Mesodermal cell (in vitro differentiated cells): Measurements from ENCODE around the gene ADCY6.

Source experiments
- H3K27ac ChIP-seq: 2 replicates; pipeline ENCODE4 v1.7.0; 2013; ENCODE audit warnings: mild to moderate bottlenecking, low read depth, low read length, moderate library complexity; ENCODE audit not compliant: severe bottlenecking
- H3K36me3 ChIP-seq: 2 replicates; pipeline ENCODE4 v1.7.1; 2013; ENCODE audit warnings: mild to moderate bottlenecking, low read length, moderate library complexity; ENCODE audit not compliant: control insufficient read depth, insufficient read depth
- H3K4me1 ChIP-seq: one replicate; pipeline ENCODE4 v1.7.1; 2013; ENCODE audit warnings: mild to moderate bottlenecking, low read length; ENCODE audit not compliant: insufficient read depth, control insufficient read depth, poor library complexity, severe bottlenecking
- H3K4me3 ChIP-seq: 2 replicates; pipeline ENCODE4 v1.7.0; 2013; ENCODE audit warnings: low read length, control low read depth, mild to moderate bottlenecking; ENCODE audit not compliant: insufficient read depth, poor library complexity, severe bottlenecking; ENCODE audit errors: extremely low read depth
- H3K9me3 ChIP-seq: 2 replicates; pipeline ENCODE4 v1.7.1; 2013; ENCODE audit warnings: mild to moderate bottlenecking, low read length, moderate library complexity; ENCODE audit not compliant: control insufficient read depth
- WGBS, 2 experiments: methylation state at CpG; one replicate each; pipeline ENCODE4 v1.1.5; 2013; ENCODE audit warnings: missing lambda C conversion rate in 2 of 2; ENCODE audit not compliant: insufficient coverage in 2 of 2; 5-methylcytosine and 5-hydroxymethylcytosine counted together

Gene ADCY6

DNA sequence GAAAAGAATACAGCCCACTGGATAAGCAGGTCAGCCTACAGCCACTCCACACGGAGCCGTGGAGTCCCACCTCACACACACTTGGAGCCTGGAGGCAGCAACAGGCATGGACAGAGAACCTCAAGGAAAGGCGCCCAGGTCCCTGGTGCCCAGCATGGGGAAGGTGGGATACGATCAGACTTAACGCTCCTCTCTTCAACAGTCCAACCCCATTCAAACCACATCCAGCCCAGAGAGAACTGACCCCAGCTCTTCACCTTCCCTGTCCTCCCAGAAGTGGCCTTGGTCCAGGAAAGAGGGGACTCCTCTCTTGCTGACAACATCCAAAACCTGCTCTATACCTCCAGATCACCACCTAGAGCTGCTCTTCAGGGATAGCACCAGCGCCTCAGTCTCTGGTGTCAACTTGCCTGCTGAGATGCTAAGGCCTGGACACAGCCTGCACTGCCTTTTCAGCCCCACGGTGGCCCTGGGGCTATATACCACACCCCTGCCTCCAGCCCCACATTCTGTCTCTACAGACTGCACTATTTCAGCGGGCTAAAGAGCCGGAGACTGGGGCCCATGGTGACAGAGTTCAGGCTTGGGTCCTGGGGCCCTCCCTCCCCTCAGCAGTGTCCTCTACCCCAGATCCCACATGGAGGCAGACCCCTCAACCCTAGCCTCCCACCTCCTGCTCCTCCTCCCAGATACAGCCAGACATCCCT, 7.0 kb downstream of the ADCY6 start:
- peaks cover 18% of the 10 kb centered on the region for H3K36me3 ChIP-seq
- WGBS, 2 experiments = 90% methylated on average over 3 to 5 of the region's 9 CpGs
- H3K4me3 ChIP-seq = no peak overlapping the region
- H3K27ac ChIP-seq = no peak overlapping the region
- no peaks in the 10 kb centered on the region for H3K9me3 ChIP-seq
- H3K4me1 ChIP-seq = peaks cover 14% of the 10 kb centered on the region

DNA sequence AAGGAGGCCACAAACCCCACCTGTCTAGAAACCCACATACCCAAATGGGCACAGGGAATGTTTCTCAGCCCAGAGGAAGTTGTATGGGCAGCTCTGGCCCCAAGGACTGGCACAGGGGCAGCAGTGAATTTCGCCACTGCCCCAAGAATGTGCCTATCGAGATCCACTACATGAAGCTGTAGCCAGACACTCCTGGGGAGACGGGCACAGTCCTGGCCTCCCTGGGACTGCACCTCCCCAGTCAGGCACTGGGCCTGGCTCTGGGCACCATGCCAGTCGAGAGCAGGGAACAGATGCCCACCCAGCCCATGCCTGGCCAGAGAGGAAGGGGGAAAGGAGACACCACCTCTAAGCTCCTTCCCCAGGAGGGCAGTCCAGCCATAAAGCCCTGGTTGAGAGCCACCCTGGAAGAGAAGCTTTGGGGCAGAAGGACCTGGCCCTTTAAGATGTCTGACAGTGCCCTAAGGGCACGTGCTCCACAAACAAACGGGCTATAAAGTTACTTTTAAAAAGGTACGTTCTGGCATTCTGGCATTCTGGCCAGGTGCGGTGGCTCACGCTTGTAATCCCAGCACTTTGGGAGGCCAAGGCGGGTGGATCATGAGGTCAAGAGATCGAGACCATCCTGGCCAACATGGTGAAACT, 8.4 kb downstream of the ADCY6 start:
- H3K27ac ChIP-seq = peak overlapping the region; percentile 67
- peaks cover 30% of the 10 kb centered on the region for H3K36me3 ChIP-seq
- peaks cover 14% of the 10 kb centered on the region for H3K4me1 ChIP-seq
- WGBS, 2 experiments = 91 to 98% methylated on average over 8 to 11 of the region's 11 CpGs
- no peak overlapping the region for H3K4me3 ChIP-seq
- H3K9me3 ChIP-seq = no peaks in the 10 kb centered on the region

GRCh38 chr12:48779869-48780268, 9.0 kb downstream of the ADCY6 start:
- H3K9me3 ChIP-seq = no peaks in the 10 kb centered on the region
- H3K4me1 ChIP-seq = peaks cover 14% of the 10 kb centered on the region
- H3K36me3 ChIP-seq = peaks cover 30% of the 10 kb centered on the region
- WGBS, 2 experiments = 100% methylated on average over 1 of the region's 3 CpGs; no CpG with 5 or more reads in 1 of the 2 experiments
- peak overlapping the region; percentile 67 for H3K27ac ChIP-seq
- H3K4me3 ChIP-seq = no peak overlapping the region

- Histone ChIP-seq H3K4me1 (peaks cover 14% of the 10 kb centered on the region), H3K27ac (no peak overlapping the region), H3K4me3 (no peak overlapping the region), H3K36me3 (peaks cover 46% of the 10 kb centered on the region), H3K9me3 (no peaks in the 10 kb centered on the region)
- WGBS, 2 experiments = 84 to 91% methylated on average over 8 to 14 of the region's 16 CpGs
Measured at GRCh38 chr12:48777501-48778400, 11.1 kb downstream of the ADCY6 start.

DNA sequence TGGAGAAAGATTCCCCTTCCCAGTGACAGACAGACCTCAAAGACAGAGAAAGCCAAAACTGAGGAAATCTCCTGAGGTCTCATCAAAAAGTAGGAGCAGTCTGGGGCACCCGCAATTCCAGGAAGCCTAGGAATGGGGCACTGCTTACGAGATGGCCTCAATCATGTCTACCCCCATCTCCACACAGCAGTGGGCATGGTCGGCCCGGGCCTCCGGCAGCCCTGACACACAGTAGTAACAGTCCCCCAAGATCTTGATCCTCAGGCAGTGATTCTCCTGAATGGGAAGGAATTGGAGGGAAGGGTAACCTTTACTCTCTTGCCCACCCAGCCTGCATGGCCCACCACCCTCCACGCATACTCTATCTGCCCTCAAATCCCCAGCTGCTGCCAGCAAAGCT, 11.9 kb downstream of the ADCY6 start:
- Histone ChIP-seq H3K4me1 (peaks cover 14% of the 10 kb centered on the region), H3K9me3 (no peaks in the 10 kb centered on the region), H3K4me3 (no peak overlapping the region), H3K36me3 (peaks cover 49% of the 10 kb centered on the region), H3K27ac (no peak overlapping the region)
- WGBS, 2 experiments = 89 to 100% methylated on average over 1 to 6 of the region's 6 CpGs

- no peak overlapping the region for H3K4me3 ChIP-seq
- 90 to 93% methylated on average over 14 to 25 of the region's 29 CpGs for WGBS, 2 experiments
- peaks cover 54% of the 10 kb centered on the region for H3K36me3 ChIP-seq
- H3K9me3 ChIP-seq = no peaks in the 10 kb centered on the region
- no peak overlapping the region for H3K27ac ChIP-seq
- H3K4me1 ChIP-seq = peaks cover 14% of the 10 kb centered on the region
Measured at GRCh38 chr12:48775991-48776649, 12.8 kb downstream of the ADCY6 start.

DNA sequence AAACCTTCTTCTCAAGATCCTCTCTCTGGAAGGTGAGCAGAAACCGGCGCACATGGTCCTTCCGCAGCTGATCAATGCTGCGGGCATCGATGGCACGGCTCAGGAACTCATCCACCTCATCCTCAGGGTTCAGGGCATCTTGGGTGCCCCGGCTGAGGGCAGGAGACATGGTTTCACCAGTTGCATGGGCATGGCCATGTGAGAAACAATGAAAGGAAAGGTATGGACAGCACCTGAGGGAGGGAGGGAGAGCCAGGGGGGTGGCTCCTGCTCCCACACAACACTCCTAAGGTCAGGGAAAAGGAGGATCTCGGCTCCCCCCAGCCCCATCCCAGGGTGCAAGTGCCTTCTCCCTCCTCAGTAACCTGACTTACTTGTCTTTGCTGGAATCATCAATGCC, 13.6 kb downstream of the ADCY6 start:
- Histone ChIP-seq H3K4me1 (peaks cover 11% of the 10 kb centered on the region), H3K4me3 (no peak overlapping the region), H3K27ac (no peak overlapping the region), H3K36me3 (peaks cover 63% of the 10 kb centered on the region), H3K9me3 (no peaks in the 10 kb centered on the region)
- 96 to 97% methylated on average over 5 to 7 of the region's 8 CpGs for WGBS, 2 experiments

GRCh38 chr12:48774516-48774915, 14.4 kb downstream of the ADCY6 start:
- Histone ChIP-seq H3K27ac (no peak overlapping the region), H3K4me3 (no peak overlapping the region), H3K36me3 (peaks cover 66% of the 10 kb centered on the region), H3K9me3 (no peaks in the 10 kb centered on the region), H3K4me1 (peaks cover 3% of the 10 kb centered on the region)
- 91 to 100% methylated on average over 2 of the region's 2 CpGs for WGBS, 2 experiments

- Histone ChIP-seq H3K4me3 (no peak overlapping the region), H3K9me3 (no peaks in the 10 kb centered on the region), H3K4me1 (no peaks in the 10 kb centered on the region), H3K36me3 (peaks cover 69% of the 10 kb centered on the region), H3K27ac (no peak overlapping the region)
- 88 to 92% methylated on average over 4 of the region's 5 CpGs for WGBS, 2 experiments
Measured at GRCh38 chr12:48773686-48774085, 15.2 kb downstream of the ADCY6 start.

DNA sequence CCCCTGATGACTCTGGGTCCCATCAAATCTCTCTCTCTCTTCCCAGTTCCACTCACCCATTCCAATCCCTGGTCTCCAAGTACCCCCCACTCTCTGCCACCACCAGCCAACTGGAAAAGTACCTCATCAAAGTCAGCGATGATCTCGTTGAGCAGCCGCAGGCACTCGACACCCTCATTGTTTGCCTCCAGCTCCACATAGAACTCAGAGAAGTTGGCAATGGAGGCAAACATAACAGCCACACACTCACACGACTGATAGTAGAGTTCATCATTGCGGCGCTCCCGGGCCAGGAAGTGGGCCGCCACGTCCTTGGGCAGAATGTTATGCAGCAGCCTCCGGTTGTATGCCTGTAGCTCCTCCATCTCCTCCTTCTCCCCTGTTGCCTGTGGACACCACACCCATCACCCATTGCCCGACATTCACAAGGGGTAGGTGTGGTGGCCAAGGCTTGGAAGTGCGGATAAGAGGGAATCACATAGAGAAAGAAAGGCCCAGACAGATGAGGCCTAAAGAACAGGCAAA, 17.2 kb downstream of the ADCY6 start:
- Histone ChIP-seq H3K27ac (no peak overlapping the region), H3K4me3 (no peak overlapping the region), H3K4me1 (no peaks in the 10 kb centered on the region), H3K9me3 (no peaks in the 10 kb centered on the region), H3K36me3 (peaks cover 68% of the 10 kb centered on the region)
- 95% methylated on average over 7 to 11 of the region's 13 CpGs for WGBS, 2 experiments
